Left lung (tissue), 10 donors: Measurements from ENCODE around the gene DDO. TPM values are rescaled to one million over a fixed set of nuclear protein-coding genes. Genes with fewer than 3 reads are reported as not detected.

Experiments
- ATAC-seq: fragments of 200-7000 bp; cut with Tn5 transposase; one replicate; pipeline ENCODE4 v1.9.1; 2020; ENCODE audit warnings: moderate library complexity
- DNase-seq, 4 donors: peaks; one replicate each; pipeline ENCODE4 v3.0.0-alpha.2; 2013 to 2020
- H3K27ac ChIP-seq, 2 donors: fragments of 200-600 bp; sonication (generic) in 1 of 2; one replicate each; pipeline versions ENCODE4 v1.5.0 to v1.8.0; 2020 to 2021
- H3K27me3 ChIP-seq, 2 donors: fragments of 200-600 bp; sonication (generic) in 1 of 2; one replicate each; pipeline versions ENCODE4 v1.5.0 to v1.8.0; 2020 to 2021
- H3K36me3 ChIP-seq, 2 donors: fragments of 200-600 bp; sonication (generic) in 1 of 2; one replicate each; pipeline versions ENCODE4 v1.5.0 to v1.8.0; 2020 to 2021
- H3K4me1 ChIP-seq, 2 donors: fragments of 200-600 bp; one replicate each; pipeline ENCODE4 v1.8.0; 2021
- H3K4me3 ChIP-seq, 2 donors: fragments of 200-600 bp; sonication (generic) in 1 of 2; one replicate each; pipeline versions ENCODE4 v1.5.0 to v1.8.0; 2020 to 2021; ENCODE audit warnings: mild to moderate bottlenecking in 1 of 2
- H3K9me3 ChIP-seq, 2 donors: fragments of 200-600 bp; sonication (generic) in 1 of 2; one replicate each; pipeline versions ENCODE4 v1.5.0 to v1.8.0; 2020 to 2021
- intact Hi-C, 2 donors: fragments of 100-400 bp; cut with DNase I; formaldehyde crosslinking; loops; one replicate each; pipeline versions ENCODE4 v1.11.2 to v1.14.2; 2022
- polyA plus RNA-seq, 6 donors: library from polyadenylated mRNA; unstranded; fragments of 120-200 nt; gene quantifications; one replicate each; pipeline ENCODE4 v1.2.1, GENCODE V29; 2013; ENCODE audit not compliant: insufficient read length in 6 of 6
- total RNA-seq, 2 donors: library from RNA; stranded (reverse); fragmentation: NEBNext Ultra II Directional; extraction: Animal tissue kit (Norgen Biotek cat#: 25700); gene quantifications; one replicate each; pipeline ENCODE4 v1.2.1, GENCODE V29; 2021
- TF ChIP-seq, protein P1 (sequence below), 2 donors: fragments of 200-600 bp; sonication (generic) in 1 of 2; IDR thresholded peaks; one replicate each; pipeline versions ENCODE4 v1.5.0 to v1.8.0; 2021; ENCODE audit warnings: antibody characterized with exemption in 2 of 2
- donor health status: DM: no; HTN: yes; CAD: no.
- donor health status: DM: no; HTN: no; CAD: no.

DDO gene
- total and polyA plus RNA-seq, 8 donors: 0.61 to 2.4 (median 1.7) TPM

DNA sequence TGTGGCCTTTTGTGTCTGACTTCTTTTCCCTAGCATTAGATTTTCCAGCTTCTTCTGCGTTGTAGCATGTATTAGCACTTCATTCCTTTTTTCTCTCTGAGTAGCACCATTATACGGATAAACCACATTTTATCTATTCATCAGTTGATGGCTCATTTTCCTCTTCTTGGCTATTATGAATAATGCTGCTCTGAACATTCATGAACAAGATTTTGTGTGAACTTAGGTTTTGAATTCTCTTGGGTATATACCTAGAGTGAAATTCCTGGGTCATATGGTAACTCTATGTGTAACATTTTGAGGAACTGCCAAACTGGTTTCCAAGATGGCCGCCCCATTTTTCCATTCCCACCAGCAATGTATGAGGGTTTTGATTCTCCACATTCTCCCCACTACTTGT is 32.4 kb upstream of the DDO start:
- ATAC-seq (no peak), DNase-seq (no peak)
- H3K4me1 ChIP-seq: no peaks in the 10 kb centered on the region
- H3K4me3 ChIP-seq: no peak overlapping the region
- H3K36me3 ChIP-seq: no peaks in the 10 kb centered on the region
- no peaks in the 10 kb centered on the region for H3K27me3 ChIP-seq
- no peaks in the 10 kb centered on the region for H3K9me3 ChIP-seq
- no peak overlapping the region for H3K27ac ChIP-seq
- intact Hi-C loops: no loop called here
- TF ChIP-seq, protein P1, sequence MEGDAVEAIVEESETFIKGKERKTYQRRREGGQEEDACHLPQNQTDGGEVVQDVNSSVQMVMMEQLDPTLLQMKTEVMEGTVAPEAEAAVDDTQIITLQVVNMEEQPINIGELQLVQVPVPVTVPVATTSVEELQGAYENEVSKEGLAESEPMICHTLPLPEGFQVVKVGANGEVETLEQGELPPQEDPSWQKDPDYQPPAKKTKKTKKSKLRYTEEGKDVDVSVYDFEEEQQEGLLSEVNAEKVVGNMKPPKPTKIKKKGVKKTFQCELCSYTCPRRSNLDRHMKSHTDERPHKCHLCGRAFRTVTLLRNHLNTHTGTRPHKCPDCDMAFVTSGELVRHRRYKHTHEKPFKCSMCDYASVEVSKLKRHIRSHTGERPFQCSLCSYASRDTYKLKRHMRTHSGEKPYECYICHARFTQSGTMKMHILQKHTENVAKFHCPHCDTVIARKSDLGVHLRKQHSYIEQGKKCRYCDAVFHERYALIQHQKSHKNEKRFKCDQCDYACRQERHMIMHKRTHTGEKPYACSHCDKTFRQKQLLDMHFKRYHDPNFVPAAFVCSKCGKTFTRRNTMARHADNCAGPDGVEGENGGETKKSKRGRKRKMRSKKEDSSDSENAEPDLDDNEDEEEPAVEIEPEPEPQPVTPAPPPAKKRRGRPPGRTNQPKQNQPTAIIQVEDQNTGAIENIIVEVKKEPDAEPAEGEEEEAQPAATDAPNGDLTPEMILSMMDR (IDR thresholded peaks at IDR 0.05): no peak

GRCh38 chr6:110446405-110446804 is 31.0 kb upstream of the DDO start:
- ATAC-seq (no peak), DNase-seq (no peak)
- TF ChIP-seq, protein P1 (IDR thresholded peaks at IDR 0.05): no peak
- H3K36me3 ChIP-seq: no peaks in the 10 kb centered on the region
- intact Hi-C loops: no loop called here
- no peaks in the 10 kb centered on the region for H3K27me3 ChIP-seq
- H3K4me1 ChIP-seq: no peaks in the 10 kb centered on the region
- no peak overlapping the region for H3K27ac ChIP-seq
- H3K4me3 ChIP-seq: no peak overlapping the region
- no peaks in the 10 kb centered on the region for H3K9me3 ChIP-seq

- H3K4me1 ChIP-seq: no peaks in the 10 kb centered on the region
- TF ChIP-seq, protein P1 (IDR thresholded peaks at IDR 0.05): no peak
- H3K36me3 ChIP-seq: no peaks in the 10 kb centered on the region
- H3K27me3 ChIP-seq: no peaks in the 10 kb centered on the region
- intact Hi-C loops: no loop called here
- no peaks in the 10 kb centered on the region for H3K9me3 ChIP-seq
- no peak overlapping the region for H3K27ac ChIP-seq
- no peak for DNase-seq
- no peak for ATAC-seq
- H3K4me3 ChIP-seq: no peak overlapping the region
These were observed 24.7 kb upstream of the DDO start for GRCh38 chr6:110440026-110440425.

- no peak for DNase-seq
- intact Hi-C loops: no loop called here
These were observed 24.0 kb upstream of the DDO start for GRCh38 chr6:110439356-110439755.

DNA sequence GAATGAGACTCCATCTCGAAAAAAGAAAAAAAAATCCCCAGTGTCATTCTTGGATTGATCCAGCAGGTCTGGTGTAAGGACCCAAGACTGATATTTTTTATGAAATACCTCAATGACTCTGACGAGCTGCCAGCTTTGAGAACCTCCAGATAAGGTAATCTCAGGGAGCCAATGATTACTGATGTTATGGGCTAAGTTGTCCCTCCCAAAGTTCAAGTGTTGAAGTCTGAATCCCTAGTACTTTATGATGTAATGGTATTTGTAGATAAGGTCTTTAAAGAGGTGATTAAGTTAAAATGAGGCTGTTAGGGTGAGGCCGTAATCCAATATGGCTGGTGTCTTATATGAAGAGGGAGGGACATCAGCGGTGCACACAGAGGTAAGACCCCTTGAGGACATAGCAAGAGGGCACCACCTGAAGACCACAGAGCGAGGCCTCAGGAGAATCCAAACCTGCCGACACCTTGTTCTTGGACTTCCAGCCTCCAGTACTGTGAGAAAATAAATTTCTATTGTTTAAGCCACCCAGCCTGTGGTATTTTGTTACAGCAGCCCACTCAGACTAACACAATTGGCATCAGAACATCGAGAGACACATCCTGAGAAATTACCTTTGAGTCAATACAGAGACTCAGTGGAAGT is 19.7 kb upstream of the DDO start:
- no peak overlapping the region for H3K4me3 ChIP-seq
- TF ChIP-seq, protein P1 (IDR thresholded peaks at IDR 0.05): no peak
- H3K27me3 ChIP-seq: peaks cover 0 to 11% of the 10 kb centered on the region in 2 donors
- DNase-seq: no peak
- H3K36me3 ChIP-seq: no peaks in the 10 kb centered on the region
- H3K9me3 ChIP-seq: no peaks in the 10 kb centered on the region
- no peak for ATAC-seq
- peaks cover 0 to 8% of the 10 kb centered on the region in 2 donors for H3K4me1 ChIP-seq
- H3K27ac ChIP-seq: no peak overlapping the region
- intact Hi-C loops: no loop called here

More at GRCh38 chr6:110439356-110439755, 24.0 kb upstream of the DDO start:
- TF ChIP-seq, protein P1 (IDR thresholded peaks at IDR 0.05): no peak
- Histone ChIP-seq H3K27me3 (no peaks in the 10 kb centered on the region), H3K4me1 (no peaks in the 10 kb centered on the region), H3K4me3 (no peak overlapping the region), H3K9me3 (no peaks in the 10 kb centered on the region), H3K27ac (no peak overlapping the region), H3K36me3 (no peaks in the 10 kb centered on the region)
- ATAC-seq: no peak
